ENCODE measurements around the gene CCDC33.

Gene CCDC33

DNA sequence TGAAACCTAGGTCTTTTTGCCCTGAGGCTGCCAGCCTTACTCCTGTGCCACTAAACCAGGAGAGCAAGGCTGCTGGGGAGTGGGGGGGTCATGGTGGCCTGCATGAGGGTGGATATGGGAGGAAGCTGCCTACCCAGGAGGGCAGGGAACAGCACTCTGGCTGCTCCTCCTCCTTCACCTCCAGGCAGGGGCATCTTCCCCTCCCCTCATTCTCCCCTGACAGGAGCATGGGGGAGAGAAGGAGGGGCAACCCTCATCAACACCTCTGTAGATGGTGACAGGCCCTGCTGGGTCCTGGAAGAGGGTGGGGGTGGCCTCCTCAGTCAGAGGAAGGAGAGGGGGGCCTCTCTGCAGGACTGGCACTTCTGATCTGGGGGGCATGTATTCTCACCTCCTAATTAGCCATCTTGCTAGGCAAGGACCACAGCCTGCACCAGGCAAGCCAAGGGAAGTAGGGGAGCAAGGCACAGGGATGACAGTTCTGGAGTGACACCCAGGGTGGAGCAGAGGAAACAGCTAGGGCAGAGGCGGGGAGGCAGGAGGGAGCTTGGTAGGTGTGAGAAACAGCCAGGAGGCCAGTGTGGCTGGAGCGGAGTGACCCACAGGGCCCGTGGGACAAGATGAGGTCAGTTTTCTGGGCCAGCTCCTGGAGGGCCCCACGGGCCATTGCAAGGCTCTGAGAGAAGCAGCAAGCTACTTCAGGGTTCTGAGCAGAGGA lies 4.9 kb downstream of the CCDC33 start:
- peaks cover 10% of the 10 kb centered on the region for H3K27me3 ChIP-seq (ENCODE audit: insufficient read depth, low read length)
- H3K9ac ChIP-seq (ENCODE audit: low read length): no peak overlapping the region
- no peaks in the 10 kb centered on the region for H3K79me2 ChIP-seq (ENCODE audit: control insufficient read depth, insufficient read depth, low read length, poor library complexity)
- no peaks in the 10 kb centered on the region for H3K36me3 ChIP-seq (ENCODE audit: control insufficient read depth in 1 of 2, insufficient read depth in 2 of 2, low read length in 2 of 2)
- H2BK12ac ChIP-seq (ENCODE audit: low read length): no peak overlapping the region
- WGBS (ENCODE audit: extremely low coverage, insufficient coverage, insufficient read length): no CpG with 5 or more reads among the region's 4 CpGs
- peaks cover 7% of the 10 kb centered on the region in 2 experiments for H3K4me1 ChIP-seq (ENCODE audit: control insufficient read depth in 1 of 2, insufficient read depth in 2 of 2, low read length in 2 of 2)
- no peak overlapping the region for H3K14ac ChIP-seq (ENCODE audit: low read length)
- no peak overlapping the region for H2AFZ ChIP-seq (ENCODE audit: insufficient read depth, low read length, poor library complexity)
- H2BK5ac ChIP-seq (ENCODE audit: low read depth, low read length, poor library complexity): no peak overlapping the region
- no peaks in the 10 kb centered on the region for H3K79me1 ChIP-seq (ENCODE audit: low read length)
- no peak overlapping the region for H4K8ac ChIP-seq (ENCODE audit: low read depth, low read length)
- H2AK5ac ChIP-seq (ENCODE audit: low read length): no peak overlapping the region
- H3K9me3 ChIP-seq (ENCODE audit: insufficient read depth, low read depth, low read length): peaks cover 3% of the 10 kb centered on the region
- no peak overlapping the region for H3K18ac ChIP-seq (ENCODE audit: low read length)
- H2BK120ac ChIP-seq (ENCODE audit: insufficient read depth, low read length, poor library complexity): no peak overlapping the region
- no peak for DNase-seq
- H3K4me2 ChIP-seq (ENCODE audit: low read length): no peak overlapping the region
- no peak overlapping the region for H3K23ac ChIP-seq (ENCODE audit: low read length)
- no peak overlapping the region for H3K4me3 ChIP-seq (ENCODE audit: low read depth, low read length)
- no peak overlapping the region for H4K91ac ChIP-seq (ENCODE audit: low read depth, low read length)
- H3K4ac ChIP-seq (ENCODE audit: low read depth, low read length): no peak overlapping the region
- no peak overlapping the region for H4K12ac ChIP-seq (ENCODE audit: low read depth, low read length)
- H3K27ac ChIP-seq (ENCODE audit: low read depth, low read length): no peak overlapping the region

- Histone ChIP-seq H3K14ac (ENCODE audit: low read length) (no peak overlapping the region), H2BK12ac (ENCODE audit: low read length) (no peak overlapping the region), H4K12ac (ENCODE audit: low read depth, low read length) (no peak overlapping the region), H3K4me3 (ENCODE audit: low read depth, low read length) (no peak overlapping the region), H2AK5ac (ENCODE audit: low read length) (no peak overlapping the region), H3K18ac (ENCODE audit: low read length) (no peak overlapping the region), H3K9me3 (ENCODE audit: insufficient read depth, low read depth, low read length) (peaks cover 3% of the 10 kb centered on the region), H3K27me3 (ENCODE audit: insufficient read depth, low read length) (peaks cover 10% of the 10 kb centered on the region), H3K79me1 (ENCODE audit: low read length) (no peaks in the 10 kb centered on the region), H3K4ac (ENCODE audit: low read depth, low read length) (no peak overlapping the region), H4K91ac (ENCODE audit: low read depth, low read length) (no peak overlapping the region), H2AFZ (ENCODE audit: insufficient read depth, low read length, poor library complexity) (no peak overlapping the region), H3K27ac (ENCODE audit: low read depth, low read length) (no peak overlapping the region), H3K36me3 (ENCODE audit: control insufficient read depth in 1 of 2, insufficient read depth in 2 of 2, low read length in 2 of 2) (no peaks in the 10 kb centered on the region), H3K4me1 (ENCODE audit: control insufficient read depth in 1 of 2, insufficient read depth in 2 of 2, low read length in 2 of 2) (peaks cover 7% of the 10 kb centered on the region in 2 experiments), H2BK5ac (ENCODE audit: low read depth, low read length, poor library complexity) (no peak overlapping the region), H4K8ac (ENCODE audit: low read depth, low read length) (no peak overlapping the region), H2BK120ac (ENCODE audit: insufficient read depth, low read length, poor library complexity) (no peak overlapping the region), H3K23ac (ENCODE audit: low read length) (no peak overlapping the region), H3K4me2 (ENCODE audit: low read length) (no peak overlapping the region), H3K9ac (ENCODE audit: low read length) (no peak overlapping the region), H3K79me2 (ENCODE audit: control insufficient read depth, insufficient read depth, low read length, poor library complexity) (no peaks in the 10 kb centered on the region)
- DNase-seq: no peak
- WGBS (ENCODE audit: extremely low coverage, insufficient coverage, insufficient read length): no CpG with 5 or more reads among the region's 11 CpGs
Observed at GRCh38 chr15:74242441-74243185, 6.5 kb downstream of the CCDC33 start.

DNA sequence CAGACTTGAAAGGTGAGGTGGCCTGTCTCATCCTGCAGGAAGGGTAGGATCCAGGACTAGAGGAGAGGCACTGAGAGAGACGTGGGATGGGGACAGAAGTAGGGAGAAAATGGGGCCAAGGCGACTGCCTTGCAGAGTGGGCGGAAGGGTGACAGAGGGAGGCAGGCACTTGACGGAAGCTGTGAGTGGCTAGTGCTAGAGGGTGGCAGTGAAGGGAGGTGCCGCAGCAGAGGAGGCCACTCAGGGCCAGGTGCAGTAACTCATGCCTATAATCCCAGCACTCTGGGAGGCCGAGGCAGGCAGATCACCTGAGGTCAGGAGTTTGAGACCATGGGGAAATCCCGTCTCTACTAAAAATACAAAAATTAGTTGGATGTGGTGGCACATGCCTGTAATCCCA lies 7.3 kb downstream of the CCDC33 start:
- no CpG with 5 or more reads among the region's 7 CpGs for WGBS (ENCODE audit: extremely low coverage, insufficient coverage, insufficient read length)
- Histone ChIP-seq H2BK12ac (ENCODE audit: low read length) (no peak overlapping the region), H3K4me1 (ENCODE audit: control insufficient read depth in 1 of 2, insufficient read depth in 2 of 2, low read length in 2 of 2) (peaks cover 7% of the 10 kb centered on the region in 2 experiments), H3K9me3 (ENCODE audit: insufficient read depth, low read depth, low read length) (peaks cover 3% of the 10 kb centered on the region), H4K8ac (ENCODE audit: low read depth, low read length) (no peak overlapping the region), H3K9ac (ENCODE audit: low read length) (no peak overlapping the region), H3K27ac (ENCODE audit: low read depth, low read length) (no peak overlapping the region), H4K12ac (ENCODE audit: low read depth, low read length) (no peak overlapping the region), H3K4me3 (ENCODE audit: low read depth, low read length) (peak overlapping the region; percentile 20), H3K14ac (ENCODE audit: low read length) (no peak overlapping the region), H2AFZ (ENCODE audit: insufficient read depth, low read length, poor library complexity) (no peak overlapping the region), H2BK5ac (ENCODE audit: low read depth, low read length, poor library complexity) (no peak overlapping the region), H4K91ac (ENCODE audit: low read depth, low read length) (no peak overlapping the region), H2AK5ac (ENCODE audit: low read length) (no peak overlapping the region), H3K79me1 (ENCODE audit: low read length) (no peaks in the 10 kb centered on the region), H3K27me3 (ENCODE audit: insufficient read depth, low read length) (peaks cover 10% of the 10 kb centered on the region), H2BK120ac (ENCODE audit: insufficient read depth, low read length, poor library complexity) (no peak overlapping the region), H3K79me2 (ENCODE audit: control insufficient read depth, insufficient read depth, low read length, poor library complexity) (no peaks in the 10 kb centered on the region), H3K4me2 (ENCODE audit: low read length) (no peak overlapping the region), H3K23ac (ENCODE audit: low read length) (no peak overlapping the region), H3K4ac (ENCODE audit: low read depth, low read length) (no peak overlapping the region), H3K36me3 (ENCODE audit: control insufficient read depth in 1 of 2, insufficient read depth in 2 of 2, low read length in 2 of 2) (no peaks in the 10 kb centered on the region), H3K18ac (ENCODE audit: low read length) (no peak overlapping the region)
- DNase-seq: no peak

- H3K27ac ChIP-seq (ENCODE audit: low read depth, low read length): no peak overlapping the region
Observed at GRCh38 chr15:74244822-74245341, 8.8 kb downstream of the CCDC33 start.

More at GRCh38 chr15:74244822-74245341, 8.8 kb downstream of the CCDC33 start:
- H4K91ac ChIP-seq (ENCODE audit: low read depth, low read length): no peak overlapping the region
- H3K9ac ChIP-seq (ENCODE audit: low read length): no peak overlapping the region
- no peak overlapping the region for H2BK120ac ChIP-seq (ENCODE audit: insufficient read depth, low read length, poor library complexity)
- no peak overlapping the region for H4K8ac ChIP-seq (ENCODE audit: low read depth, low read length)
- no peak overlapping the region for H2BK12ac ChIP-seq (ENCODE audit: low read length)
- H2AFZ ChIP-seq (ENCODE audit: insufficient read depth, low read length, poor library complexity): no peak overlapping the region
- H2AK5ac ChIP-seq (ENCODE audit: low read length): no peak overlapping the region
- H3K79me1 ChIP-seq (ENCODE audit: low read length): no peaks in the 10 kb centered on the region
- H3K4me2 ChIP-seq (ENCODE audit: low read length): no peak overlapping the region
- peaks cover 7% of the 10 kb centered on the region in 2 experiments for H3K4me1 ChIP-seq (ENCODE audit: control insufficient read depth in 1 of 2, insufficient read depth in 2 of 2, low read length in 2 of 2)
- no peaks in the 10 kb centered on the region for H3K79me2 ChIP-seq (ENCODE audit: control insufficient read depth, insufficient read depth, low read length, poor library complexity)
- H4K12ac ChIP-seq (ENCODE audit: low read depth, low read length): no peak overlapping the region
- no peak overlapping the region for H3K18ac ChIP-seq (ENCODE audit: low read length)
- WGBS (ENCODE audit: extremely low coverage, insufficient coverage, insufficient read length): no CpG with 5 or more reads among the region's 4 CpGs
- H3K36me3 ChIP-seq (ENCODE audit: control insufficient read depth in 1 of 2, insufficient read depth in 2 of 2, low read length in 2 of 2): no peaks in the 10 kb centered on the region
- no peak for DNase-seq
- no peak overlapping the region for H3K4ac ChIP-seq (ENCODE audit: low read depth, low read length)
- H3K27me3 ChIP-seq (ENCODE audit: insufficient read depth, low read length): peaks cover 10% of the 10 kb centered on the region
- H2BK5ac ChIP-seq (ENCODE audit: low read depth, low read length, poor library complexity): no peak overlapping the region
- no peak overlapping the region for H3K14ac ChIP-seq (ENCODE audit: low read length)
- H3K4me3 ChIP-seq (ENCODE audit: low read depth, low read length): no peak overlapping the region
- H3K23ac ChIP-seq (ENCODE audit: low read length): no peak overlapping the region
- H3K9me3 ChIP-seq (ENCODE audit: insufficient read depth, low read depth, low read length): peaks cover 3% of the 10 kb centered on the region
